Measurements from ENCODE around the gene WRNIP1. TPM values are rescaled to one million over a fixed set of nuclear protein-coding genes. Genes with fewer than 3 reads are reported as not detected.

Gene WRNIP1
- total and polyA plus RNA-seq, 12 donors: 27.7 to 82.2 (median 53.8) TPM

DNA sequence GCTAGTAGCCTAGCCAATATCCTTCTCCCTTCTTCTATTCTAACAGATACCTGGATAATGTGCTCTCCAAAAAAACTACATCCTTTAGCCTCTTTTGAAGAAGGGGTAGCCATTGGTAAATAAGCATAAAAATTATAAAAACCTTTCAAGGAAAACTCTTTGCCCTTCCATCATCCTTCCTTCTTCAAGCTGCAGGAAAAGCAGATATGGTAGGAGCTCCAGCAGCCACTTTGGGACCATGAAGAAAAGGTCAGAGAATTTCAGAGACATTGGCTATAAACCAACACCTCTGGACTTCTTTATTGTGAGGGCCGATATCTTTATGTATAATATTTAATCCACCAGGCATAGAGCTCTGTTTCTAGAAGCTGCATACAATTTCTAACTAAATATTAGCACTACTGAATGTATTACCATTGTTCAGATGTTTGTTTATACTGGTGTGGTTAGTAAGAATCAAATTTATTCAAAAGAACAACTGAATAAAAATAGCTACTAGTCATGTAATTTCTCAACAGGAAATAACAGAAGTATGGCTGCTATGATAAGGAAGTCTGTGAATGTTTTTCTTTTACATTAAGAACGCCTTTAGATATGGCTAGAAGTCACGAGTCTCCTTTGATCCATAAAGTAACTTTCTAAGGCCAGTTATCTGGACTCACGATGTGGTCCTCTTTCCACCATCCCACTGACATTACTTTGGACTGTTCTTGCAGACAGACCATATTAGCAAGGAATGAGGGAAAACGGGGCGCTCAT is 46.7 kb upstream of the WRNIP1 start:
- no peak for DNase-seq
- TF ChIP-seq, protein P1, sequence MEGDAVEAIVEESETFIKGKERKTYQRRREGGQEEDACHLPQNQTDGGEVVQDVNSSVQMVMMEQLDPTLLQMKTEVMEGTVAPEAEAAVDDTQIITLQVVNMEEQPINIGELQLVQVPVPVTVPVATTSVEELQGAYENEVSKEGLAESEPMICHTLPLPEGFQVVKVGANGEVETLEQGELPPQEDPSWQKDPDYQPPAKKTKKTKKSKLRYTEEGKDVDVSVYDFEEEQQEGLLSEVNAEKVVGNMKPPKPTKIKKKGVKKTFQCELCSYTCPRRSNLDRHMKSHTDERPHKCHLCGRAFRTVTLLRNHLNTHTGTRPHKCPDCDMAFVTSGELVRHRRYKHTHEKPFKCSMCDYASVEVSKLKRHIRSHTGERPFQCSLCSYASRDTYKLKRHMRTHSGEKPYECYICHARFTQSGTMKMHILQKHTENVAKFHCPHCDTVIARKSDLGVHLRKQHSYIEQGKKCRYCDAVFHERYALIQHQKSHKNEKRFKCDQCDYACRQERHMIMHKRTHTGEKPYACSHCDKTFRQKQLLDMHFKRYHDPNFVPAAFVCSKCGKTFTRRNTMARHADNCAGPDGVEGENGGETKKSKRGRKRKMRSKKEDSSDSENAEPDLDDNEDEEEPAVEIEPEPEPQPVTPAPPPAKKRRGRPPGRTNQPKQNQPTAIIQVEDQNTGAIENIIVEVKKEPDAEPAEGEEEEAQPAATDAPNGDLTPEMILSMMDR (IDR thresholded peaks at IDR 0.05): no peak
- no peak for TF ChIP-seq POLR2A (IDR thresholded peaks at IDR 0.05)
- Histone ChIP-seq H3K4me3 (no peak overlapping the region), H3K9me3 (replicated peaks in 1 of 3) (no peaks in the 10 kb centered on the region), H3K36me3 (replicated peaks in 1 of 2) (no peaks in the 10 kb centered on the region), H3K27me3 (no peaks in the 10 kb centered on the region), H3K4me1 (replicated peaks in 1 of 2) (no peaks in the 10 kb centered on the region), H3K27ac (no peak overlapping the region)
- intact Hi-C loops (cut with DNase I): no loop called here
- 63 to 78% (median 70%) methylated on average over 6 of the region's 6 CpGs for WGBS, 4 donors

DNA sequence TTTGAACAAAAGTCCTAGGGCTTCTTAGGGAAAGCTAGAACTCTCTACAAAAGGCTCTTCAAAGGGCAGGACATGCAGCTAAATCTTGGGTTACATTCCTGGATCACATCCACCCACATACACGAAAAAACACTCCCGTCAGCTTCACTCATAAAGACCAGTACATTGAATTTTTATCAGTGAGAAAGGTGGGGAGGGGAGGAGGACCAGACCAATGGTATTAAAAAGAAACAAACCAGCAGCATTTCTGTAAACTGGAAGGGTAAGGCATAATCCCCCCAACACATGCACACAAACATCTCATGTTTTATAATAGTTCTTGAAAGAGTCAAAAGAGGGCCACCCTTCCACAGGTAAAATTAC is 46.1 kb upstream of the WRNIP1 start:
- no peaks in the 10 kb centered on the region for H3K9me3 ChIP-seq (replicated peaks in 1 of 3)
- DNase-seq: no peak
- intact Hi-C loops (cut with DNase I): no loop called here
- 68 to 94% (median 76%) methylated on average over 2 of the region's 2 CpGs for WGBS, 4 donors
- no peaks in the 10 kb centered on the region for H3K4me1 ChIP-seq (replicated peaks in 1 of 2)
- TF ChIP-seq POLR2A (IDR thresholded peaks at IDR 0.05): no peak
- TF ChIP-seq, protein P1 (IDR thresholded peaks at IDR 0.05): no peak
- no peaks in the 10 kb centered on the region for H3K36me3 ChIP-seq (replicated peaks in 1 of 2)
- H3K4me3 ChIP-seq: no peak overlapping the region
- no peak overlapping the region for H3K27ac ChIP-seq
- H3K27me3 ChIP-seq: no peaks in the 10 kb centered on the region

DNA sequence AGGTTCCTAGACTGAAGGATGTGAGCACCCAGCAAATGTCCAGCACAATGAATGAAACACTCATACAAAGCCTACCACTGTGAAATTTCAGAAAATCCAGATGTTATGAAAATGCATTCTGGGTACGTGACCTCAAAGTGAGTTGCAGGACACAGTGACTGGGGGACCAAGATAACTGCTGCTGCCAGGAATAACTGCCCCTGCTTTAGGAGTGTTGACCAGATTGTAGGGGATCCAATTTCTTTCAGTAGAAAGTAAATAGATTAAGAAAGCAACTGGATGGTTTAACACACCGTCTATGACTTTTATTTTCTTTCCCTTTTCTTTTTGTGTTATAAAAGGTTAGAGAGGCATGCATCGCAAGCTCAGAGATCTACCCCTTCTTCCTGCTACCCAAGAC is 44.0 kb upstream of the WRNIP1 start:
- no peak overlapping the region for H3K27ac ChIP-seq
- no peak for TF ChIP-seq POLR2A (IDR thresholded peaks at IDR 0.05)
- TF ChIP-seq, protein P1 (IDR thresholded peaks at IDR 0.05): no peak
- DNase-seq: no peak
- 88 to 94% (median 89%) methylated on average over 3 of the region's 3 CpGs for WGBS, 4 donors
- intact Hi-C loops (cut with DNase I): no loop called here
- H3K36me3 ChIP-seq (replicated peaks in 1 of 2): no peaks in the 10 kb centered on the region
- H3K27me3 ChIP-seq: no peaks in the 10 kb centered on the region
- no peak overlapping the region for H3K4me3 ChIP-seq
- no peaks in the 10 kb centered on the region for H3K4me1 ChIP-seq (replicated peaks in 1 of 2)
- no peaks in the 10 kb centered on the region for H3K9me3 ChIP-seq (replicated peaks in 1 of 3)

DNA sequence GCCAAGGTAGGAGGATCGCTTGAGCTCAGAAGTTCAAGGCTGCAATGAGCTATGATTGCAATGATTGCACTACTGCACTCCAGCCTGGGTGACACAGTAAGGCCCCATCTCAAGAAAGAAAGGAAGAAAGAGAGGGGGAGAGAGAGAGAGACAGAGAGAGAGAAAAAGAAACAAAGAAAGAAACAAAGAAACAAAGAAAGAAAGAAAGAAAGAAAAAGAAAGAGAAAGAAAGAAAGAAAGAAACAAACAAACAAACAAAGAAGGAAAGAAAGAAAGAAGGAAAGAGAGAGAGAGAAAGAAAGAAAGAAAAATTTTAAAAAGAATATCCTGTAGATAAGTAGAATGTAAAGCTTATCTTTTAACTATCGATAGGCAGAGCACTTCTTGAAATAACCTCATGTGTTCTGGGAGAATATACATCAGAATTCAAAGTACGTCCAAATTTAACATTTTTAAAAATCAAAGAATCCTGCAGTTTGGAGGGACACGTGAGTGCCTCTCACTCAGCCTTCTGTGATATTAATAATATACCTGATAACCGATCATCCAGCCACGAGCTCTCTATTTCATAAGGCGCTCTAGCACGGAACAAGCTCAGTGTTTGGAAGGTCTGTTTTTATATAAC is 39.7 kb upstream of the WRNIP1 start:
- TF ChIP-seq, protein P1 (IDR thresholded peaks at IDR 0.05): no peak
- TF ChIP-seq POLR2A (IDR thresholded peaks at IDR 0.05): no peak
- Histone ChIP-seq H3K36me3 (replicated peaks in 1 of 2) (no peaks in the 10 kb centered on the region), H3K27ac (no peak overlapping the region), H3K27me3 (no peaks in the 10 kb centered on the region), H3K4me1 (replicated peaks in 1 of 2) (no peaks in the 10 kb centered on the region), H3K4me3 (no peak overlapping the region), H3K9me3 (replicated peaks in 1 of 3) (no peaks in the 10 kb centered on the region)
- intact Hi-C loops (cut with DNase I): no loop called here
- DNase-seq: no peak
- WGBS, 4 donors: 74 to 89% (median 85%) methylated on average over 8 of the region's 8 CpGs
